ENCODE data around the gene CUL5. TPM values are rescaled to one million over a fixed set of nuclear protein-coding genes. Genes with fewer than 3 reads are reported as not detected.

Gene CUL5
- total RNA-seq (2022; extraction: Qiagen RNA extraction) = 6.9 to 11.7 TPM (median 10.1 TPM) in 5 replicates

GRCh38 chr11:108008656-108009496, at the start of gene CUL5:
Gene CUL5, plus strand, starts transcription at chr11:108008898. Its CDS starts 451 bp downstream, at chr11:108009349.

GRCh38 chr11:108121274-108122155, 112.8 kb downstream of the CUL5 start, which contains the start of gene ACAT1:
Gene ACAT1, plus strand, starts transcription at chr11:108121567. Its CDS starts 40 bp downstream, at chr11:108121607.

Other genes starting within 250 kb of the CUL5 start
- 39.6 to 48.7 TPM (median 41.6 TPM) in 5 replicates for gene SLC35F2, start 150.1 kb upstream of the CUL5 start, total RNA-seq (2022; extraction: Qiagen RNA extraction)
- 0.28 to 0.62 TPM (median 0.42 TPM) in 5 replicates for gene RAB39A, start 80.5 kb upstream of the CUL5 start, total RNA-seq (2022; extraction: Qiagen RNA extraction)
- gene ACAT1, start 112.7 kb downstream of the CUL5 start, total RNA-seq (2022; extraction: Qiagen RNA extraction) = 60.6 to 81.1 TPM (median 65.3 TPM) in 5 replicates
- gene NPAT, start 213.7 kb downstream of the CUL5 start, total RNA-seq (2022; extraction: Qiagen RNA extraction) = 3.4 to 5.4 TPM (median 4.5 TPM) in 5 replicates
- 6.9 to 9.5 TPM (median 8.8 TPM) in 5 replicates for gene ATM, start 214.2 kb downstream of the CUL5 start, total RNA-seq (2022; extraction: Qiagen RNA extraction)